SKM-1 (cell line): ENCODE results near the gene CCNY.

Experiments
- DNase-seq: peaks from one replicate; lab custom pipeline; 2025; ENCODE audit not compliant: unreplicated experiment; lab: John Stamatoyannopoulos, UW

The CCNY gene

DNA sequence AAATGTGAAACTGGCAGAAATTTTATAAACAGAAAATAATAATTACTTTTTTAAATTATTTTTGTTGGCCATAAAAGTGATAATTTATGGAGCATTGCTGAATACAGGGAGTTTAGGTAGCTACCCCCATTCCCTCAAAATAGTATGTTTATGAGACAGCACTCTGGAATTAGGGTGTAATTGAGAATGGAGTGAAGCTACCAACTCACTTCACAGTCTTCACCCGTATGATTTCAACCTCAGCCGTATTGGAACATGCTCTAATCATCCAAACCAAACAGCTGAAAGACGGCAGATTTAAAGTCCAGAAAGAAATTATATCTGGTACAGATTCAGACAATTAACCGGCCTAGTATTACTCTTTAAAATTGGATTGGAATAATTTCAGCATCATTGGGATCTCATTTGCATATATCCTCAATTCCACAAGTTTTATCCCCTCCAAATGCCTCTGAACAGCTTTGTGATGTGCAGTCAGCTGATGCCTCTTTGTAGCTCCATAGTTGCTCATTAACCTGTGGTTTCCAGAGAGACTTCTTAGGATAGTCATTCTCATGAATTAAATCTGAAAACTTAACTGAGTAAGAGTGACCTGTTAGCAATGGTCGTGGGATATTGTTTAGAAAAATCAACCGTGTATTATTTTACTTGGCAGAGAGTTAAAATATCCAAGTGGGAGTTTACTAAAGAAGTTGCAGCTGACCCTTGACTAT lies 209.7 kb downstream of the CCNY start:
- DNase-seq, result no peak

DNA sequence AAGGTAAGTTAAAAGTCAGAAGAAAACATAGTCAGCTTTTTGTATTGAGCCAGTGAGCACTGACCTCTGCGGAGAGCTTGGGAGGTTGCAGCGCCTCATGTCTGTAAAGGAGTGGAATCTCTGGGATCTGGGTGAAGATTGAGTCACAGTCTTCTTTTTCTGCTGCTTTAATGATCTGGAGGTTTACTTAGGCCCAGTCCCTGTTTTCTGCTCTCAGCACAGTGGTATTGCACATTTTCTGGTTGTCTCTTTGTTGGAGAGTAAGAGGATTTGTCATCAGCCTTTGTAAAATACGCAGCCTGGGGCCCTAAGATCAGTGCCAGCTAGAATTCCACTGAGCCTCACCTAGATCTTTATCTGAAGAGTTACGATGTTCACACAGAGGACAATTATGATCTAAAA lies 210.5 kb downstream of the CCNY start:
- DNase-seq, result no peak

DNA sequence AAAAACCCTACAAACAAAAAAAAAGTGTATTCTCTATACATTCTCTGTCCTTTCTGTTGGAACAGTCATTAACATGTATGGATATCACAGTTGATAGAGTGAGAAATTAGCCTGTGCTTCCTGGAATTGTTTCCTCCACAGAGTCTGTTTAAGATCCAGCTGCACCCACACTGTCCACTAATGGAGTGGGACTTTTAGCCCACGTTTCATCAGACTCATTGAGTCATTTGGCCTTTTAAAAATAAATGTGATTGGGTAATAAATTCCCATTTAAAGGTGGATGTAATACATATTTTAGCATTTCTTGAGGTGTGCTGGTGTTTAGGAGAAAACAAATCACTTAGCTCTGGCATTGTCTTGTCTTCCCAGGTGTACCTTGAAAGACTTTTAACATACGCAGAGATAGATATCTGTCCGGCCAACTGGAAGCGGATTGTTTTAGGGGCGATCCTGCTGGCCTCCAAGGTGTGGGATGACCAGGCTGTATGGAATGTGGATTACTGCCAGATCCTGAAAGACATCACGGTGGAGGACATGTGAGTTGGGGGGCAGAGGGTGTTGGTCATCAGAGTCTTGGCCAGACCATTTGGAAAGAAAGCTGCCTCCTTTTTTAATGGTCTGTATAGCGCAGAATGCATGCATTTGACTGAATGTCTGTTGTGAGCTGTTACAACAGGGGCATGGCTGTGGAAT lies 216.5 kb downstream of the CCNY start:
- no peak for DNase-seq

DNA sequence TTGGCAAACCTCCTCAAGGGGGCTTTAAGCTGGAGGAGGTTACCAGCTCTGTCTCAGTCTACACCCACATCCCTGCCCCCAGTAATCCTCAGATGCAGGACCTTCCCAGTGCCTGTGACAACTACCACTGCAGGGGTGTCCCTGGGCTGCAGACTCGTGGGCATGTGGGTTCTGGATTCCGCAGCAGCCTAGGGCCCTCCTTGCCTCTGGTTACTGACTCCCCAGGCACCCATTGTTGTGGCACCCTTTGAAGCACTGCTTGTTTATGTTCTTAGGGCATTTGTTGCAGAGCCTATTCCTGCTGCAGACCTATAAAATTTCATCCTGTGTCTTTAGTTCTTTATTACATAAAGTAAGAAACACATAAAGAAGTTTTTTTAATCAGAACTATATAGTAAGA lies 217.7 kb downstream of the CCNY start:
- DNase-seq, result no peak

DNA sequence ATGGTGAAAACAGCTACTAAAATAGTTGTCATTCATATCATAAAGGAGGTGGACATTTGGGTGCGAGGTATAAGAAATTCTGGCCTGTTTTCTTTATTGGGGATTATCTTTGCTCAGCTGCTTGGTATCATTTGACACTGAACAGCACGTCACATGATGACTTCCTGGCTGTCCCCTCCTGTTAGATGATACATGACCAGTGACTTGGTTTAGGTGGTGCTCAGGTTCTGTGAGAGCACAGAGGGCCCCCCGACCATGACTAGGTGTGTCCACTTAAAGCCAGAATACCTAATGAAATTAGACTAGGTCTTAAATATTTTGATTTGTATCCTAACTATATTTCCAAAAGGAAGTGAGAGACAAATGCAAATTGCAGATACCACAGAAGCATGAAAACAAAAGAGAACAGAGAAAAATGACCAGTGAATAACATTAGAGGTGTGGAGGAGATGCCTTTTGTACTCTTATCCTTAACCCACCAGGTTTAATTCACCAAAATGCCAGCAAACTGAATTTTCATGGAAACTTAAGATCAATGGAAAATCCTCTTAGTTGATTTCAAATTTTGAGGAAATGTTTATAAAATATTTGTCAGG lies 218.2 kb downstream of the CCNY start:
- no peak for DNase-seq

DNA sequence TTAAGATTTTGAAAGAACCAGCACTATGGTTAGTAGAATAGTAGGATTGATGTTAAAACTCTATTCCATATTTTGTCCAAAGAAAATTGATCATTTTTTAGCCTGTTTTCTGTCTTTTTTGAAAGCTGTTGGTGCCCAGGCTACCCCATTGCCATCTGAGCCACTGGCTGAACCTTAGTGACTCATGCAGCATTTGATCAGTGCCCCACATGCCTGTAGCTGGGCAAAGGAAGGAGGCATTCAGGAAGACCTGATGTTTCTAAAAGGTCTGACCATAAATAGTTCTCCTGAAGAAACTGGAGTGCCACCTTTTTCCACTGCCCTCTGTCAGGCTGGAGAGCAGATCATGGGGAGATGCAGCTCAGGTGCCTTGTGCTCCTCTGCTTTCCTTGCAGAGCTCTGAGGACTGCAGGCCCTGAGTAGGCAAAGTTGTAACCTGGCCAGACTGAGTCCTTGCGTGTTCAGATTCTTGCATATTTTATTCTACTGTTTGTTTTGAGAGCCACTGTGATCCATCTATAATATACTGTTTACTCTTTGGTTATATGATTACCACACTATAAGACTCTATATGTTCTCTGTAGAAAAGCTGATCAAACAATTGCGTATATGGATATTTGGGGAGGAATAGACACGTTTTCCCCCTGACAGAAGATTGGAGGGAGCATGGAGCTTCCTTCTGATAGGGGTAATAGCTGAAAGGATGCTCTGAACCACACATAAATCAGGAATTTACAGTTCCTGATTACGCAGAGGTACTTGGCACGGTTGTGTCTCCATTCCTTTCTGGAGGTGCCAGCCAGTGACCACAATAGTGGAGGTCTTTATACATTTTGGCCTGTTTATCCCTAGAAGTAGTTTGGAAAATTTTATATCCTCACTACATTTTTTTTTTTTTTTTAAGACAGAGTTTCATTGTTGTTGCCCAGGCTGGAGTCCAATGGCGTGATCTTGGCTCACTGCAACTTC lies 219.9 kb downstream of the CCNY start:
- DNase-seq, result no peak

DNA sequence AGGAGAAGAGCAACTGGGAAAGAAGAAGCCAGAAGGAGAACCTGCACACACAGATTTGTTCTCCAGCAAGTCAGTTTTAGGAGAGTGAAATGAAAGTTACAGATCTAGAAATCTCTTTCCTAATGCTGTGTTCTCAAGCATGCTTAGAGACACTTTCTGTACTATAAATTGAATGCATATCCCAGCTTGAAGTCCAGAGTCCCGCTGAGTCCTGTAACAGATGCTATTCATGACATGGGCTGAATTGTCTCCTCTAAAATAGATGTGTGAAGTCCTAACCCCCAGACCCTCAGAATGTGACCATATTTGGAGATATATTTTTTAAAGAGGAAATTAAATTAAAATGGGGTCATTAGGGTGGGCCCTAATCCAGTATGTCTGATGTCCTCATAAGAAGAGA lies 222.0 kb downstream of the CCNY start:
- no peak for DNase-seq

DNA sequence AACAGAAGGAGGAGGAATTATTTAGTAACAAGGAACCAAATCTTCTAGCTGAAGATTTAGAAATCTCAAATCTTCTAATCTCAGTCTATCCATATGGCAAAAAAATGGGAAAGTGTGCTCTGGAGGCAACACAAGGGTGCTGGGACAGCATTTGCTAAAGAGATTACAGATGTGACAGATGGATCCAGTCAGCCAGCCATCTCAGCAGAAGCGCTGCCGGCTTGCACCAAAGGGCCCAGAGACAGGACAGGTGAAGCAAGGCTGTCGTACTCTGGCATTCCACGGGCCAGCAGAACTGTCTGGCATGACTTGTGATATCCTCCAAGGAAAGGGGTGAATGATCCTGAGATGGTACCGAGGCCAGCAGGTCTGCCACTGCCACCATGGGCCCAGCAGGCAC lies 223.1 kb downstream of the CCNY start:
- DNase-seq, result no peak

DNA sequence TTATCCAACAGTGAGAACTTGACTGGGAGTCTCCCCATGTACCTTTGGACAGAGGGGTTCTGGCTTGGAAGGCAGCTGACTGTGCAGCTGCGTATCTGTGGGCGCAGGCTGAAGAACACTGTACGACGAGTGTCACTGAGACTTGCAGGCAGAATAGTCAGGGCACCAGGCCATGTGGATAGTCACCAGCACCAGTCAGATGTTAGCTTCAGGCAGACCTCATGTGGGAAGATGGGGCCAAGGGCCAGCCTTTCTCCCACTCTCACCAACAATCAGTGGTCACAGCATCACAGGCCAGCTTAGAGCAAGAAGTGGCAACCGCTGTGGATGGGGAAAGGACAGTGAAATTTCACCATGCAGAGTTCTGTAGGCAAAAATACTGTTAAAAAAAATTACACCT lies 225.4 kb downstream of the CCNY start:
- no peak for DNase-seq

DNA sequence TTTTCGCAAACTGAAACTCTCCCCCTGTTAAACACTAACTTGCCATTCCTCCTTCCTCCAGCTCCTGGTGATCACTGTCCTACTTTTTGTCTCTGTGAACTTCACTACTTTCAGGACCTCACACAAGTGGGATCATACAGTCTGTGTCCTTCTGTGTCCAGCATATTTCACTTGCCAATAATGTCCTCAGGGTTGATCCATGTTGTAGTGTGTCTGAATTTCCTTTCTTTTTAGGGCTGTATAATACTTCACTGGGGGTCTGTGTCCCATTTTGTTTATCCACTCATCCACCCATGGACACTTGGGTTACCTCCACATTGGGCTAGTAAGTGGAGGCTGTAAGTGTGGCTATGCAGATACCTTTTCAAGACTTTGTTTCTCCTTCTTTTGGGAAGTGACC lies 226.1 kb downstream of the CCNY start:
- no peak for DNase-seq

DNA sequence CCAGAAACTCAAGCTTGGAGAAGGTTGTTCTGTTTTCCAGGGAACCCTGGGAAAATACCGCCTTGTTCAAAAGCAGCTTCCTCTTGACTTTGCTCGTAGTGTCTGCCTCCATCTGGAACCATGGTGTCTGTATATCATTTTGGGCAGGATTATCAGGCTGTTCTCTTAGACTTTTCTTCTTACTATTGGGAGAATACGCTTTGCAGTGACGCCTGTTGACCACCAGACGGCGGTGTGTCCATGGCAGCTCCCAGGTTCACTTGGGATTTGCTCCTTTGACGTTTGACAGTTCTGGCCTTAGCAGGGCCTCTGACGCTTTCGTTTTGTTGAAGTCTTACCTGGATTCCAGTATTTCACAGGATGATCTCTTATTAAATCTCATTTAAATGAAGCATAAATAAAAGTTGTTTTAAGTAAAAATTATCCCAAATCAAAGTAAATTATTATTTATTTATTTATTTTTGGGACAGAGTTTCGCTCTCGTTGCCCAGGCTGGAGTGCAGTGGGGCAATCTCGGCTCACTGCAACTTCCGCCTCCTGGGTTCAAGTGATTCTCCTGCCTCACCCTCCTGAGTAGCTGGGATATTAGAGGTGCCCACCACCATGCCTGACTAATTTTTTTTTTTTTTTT lies 227.1 kb downstream of the CCNY start:
- DNase-seq, result no peak

DNA sequence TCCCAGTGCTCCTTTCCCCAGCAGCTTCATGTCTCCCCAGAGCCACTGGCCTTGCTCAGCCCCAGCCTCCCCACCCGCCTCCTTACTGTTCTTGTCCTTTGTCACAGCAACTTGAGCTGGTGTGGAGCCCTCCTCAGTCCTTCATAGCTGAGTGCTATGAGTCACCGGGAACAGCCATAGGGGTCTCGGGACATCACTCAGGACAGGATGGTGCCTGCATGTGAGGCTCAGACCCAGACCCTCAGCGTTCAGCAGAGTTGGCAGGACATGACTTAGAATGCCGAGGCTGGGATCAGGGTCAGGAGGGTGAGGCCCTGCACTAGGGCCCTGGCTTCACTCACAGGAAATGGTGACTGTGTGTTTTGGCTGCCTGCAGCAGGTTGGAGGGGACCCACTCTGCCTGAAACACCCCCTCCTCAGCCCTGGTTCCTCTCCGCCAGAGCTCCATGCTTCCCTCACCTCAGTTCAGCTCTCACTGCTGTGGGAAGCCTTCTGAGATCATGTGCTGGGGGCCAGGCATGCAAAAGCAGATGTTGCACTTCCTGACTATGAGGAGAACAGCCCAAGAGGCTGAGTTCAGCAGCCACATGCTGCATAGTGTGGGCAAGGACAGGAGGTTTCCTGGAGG lies 228.1 kb downstream of the CCNY start:
- DNase-seq, result no peak

DNA sequence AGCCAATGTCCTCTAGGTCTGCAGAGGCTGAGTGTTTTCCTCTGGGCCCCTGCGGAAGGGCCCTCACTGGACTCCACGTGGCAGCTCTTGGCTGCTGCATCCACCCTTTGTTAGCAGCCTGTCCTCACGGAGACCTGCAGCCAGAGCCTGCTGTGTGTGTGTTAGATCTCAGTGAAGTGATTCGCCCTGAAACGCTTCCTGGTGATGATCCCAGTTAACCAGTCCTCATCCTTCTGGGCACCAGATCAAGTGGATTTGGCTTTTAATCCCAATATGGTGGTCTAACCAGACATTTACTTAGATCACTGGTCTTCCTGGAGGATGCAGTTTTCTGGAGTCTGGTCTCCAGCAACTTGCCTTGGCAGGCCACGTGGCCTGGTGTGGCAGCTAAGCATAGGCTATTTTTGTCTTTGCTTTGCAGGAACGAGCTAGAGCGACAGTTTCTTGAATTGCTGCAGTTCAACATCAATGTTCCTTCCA lies 229.3 kb downstream of the CCNY start:
- DNase-seq, result no peak

DNA sequence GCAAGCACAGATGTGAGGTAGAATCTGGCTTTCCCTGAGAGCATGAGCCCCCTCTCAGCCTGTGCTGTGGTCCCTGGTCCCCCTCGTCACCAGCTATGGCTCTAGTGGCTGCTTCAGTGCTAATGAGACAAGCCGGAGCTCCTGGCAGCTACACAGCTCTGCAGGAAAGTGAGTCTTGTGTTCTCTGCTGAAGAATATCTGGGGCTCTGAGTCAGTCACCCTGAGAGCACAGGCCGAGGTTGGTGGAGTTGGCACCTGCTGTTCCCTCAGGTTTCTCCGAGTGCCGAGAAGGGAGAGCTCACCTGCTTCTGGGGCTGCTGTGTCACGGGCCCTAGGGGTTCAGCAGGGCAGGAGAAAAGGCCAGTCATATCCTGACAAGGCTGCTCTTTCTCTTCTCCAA lies 231.6 kb downstream of the CCNY start:
- no peak for DNase-seq

DNA sequence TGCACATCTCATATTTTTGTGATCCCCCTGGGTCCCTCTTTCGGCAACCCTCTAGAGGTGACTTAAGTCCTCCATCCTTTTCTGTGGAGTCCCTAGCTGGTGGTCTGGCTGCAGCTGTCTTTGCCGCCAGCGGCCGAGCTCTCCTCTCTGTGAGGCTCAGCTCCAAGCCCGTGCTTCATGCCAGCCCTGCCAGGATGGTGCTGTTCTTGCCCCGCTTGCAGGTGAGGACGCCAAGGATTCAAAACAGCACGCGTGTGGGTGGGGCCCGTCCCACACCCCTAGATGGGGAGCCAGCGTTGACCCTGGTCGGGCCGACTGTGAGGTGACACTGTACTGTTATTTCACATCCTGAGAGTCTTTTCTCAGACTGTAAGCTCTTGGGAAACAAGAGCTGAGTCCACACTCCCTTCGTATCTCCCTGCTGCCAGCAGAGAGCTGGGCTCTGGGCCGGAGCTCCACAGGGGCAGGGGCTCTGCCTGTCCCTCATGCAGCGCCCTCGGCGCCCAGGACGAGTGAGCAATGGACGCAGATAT lies 232.2 kb downstream of the CCNY start:
- DNase-seq, result no peak

DNA sequence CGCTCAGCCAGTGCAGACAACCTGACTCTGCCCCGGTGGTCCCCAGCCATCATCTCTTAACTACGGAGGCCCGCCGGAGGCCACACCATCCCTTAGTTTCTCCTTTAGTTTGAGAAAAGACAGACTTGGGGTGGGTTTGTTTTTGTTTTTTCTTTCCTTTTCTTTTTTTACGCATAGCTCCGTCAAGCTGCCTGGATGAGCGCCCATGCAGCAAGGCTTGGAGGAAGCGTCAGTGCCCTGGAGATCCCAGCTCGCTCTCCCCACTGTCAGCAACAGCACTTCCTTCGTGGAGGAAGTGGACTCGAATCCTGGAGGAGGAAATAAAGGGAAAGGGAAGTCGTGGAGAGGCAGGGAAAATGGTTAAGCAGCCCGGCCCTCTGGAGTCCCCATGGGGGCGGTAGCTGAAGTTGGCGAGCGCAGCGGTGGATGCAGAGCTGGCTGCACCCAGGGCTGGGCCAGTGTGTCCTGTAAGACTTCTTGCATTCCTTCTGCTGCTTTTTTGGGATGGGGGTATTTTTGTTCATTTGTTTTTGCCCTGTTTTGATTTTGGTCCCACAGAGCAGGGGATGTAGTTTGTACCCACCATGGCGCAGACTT lies 232.9 kb downstream of the CCNY start:
- no peak for DNase-seq

DNA sequence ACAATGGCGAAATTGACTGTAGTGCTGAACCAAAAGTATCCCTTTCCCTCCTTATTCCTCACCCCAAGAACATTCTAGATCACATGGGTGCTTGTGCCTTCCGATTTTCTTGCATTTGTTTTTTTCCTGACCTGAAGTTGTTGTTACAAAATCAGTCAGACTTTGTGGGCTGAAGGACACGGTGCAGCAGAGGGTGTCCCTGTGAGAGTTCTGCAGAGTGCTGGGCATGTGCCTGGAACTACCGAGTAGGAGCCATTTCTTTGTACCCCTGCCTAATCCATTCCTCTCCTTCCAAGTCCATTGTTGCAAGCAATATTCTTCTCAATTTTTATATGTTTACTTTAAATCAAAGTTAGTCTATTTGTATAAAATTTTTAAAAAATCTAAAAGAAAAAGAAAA lies 233.5 kb downstream of the CCNY start:
- DNase-seq, result no peak

DNA sequence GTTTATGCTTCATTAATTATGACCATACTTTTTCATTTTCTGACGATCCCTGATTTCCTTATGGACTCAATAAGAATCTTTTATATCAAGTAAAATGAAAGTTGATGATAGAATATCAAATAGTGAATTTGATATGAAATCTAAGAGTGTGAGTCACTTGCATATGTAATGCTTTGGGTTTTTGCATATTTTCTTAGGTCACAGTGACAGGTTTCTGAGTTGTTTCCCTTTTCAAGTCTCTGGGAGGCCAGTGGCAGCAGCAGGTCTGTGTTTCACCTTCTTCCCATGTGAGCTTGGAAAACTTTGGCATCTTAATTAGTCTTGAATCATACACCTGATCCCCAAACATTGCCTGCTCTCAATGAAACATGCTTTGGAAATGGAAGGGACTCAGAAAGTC lies 234.1 kb downstream of the CCNY start:
- no peak for DNase-seq

DNA sequence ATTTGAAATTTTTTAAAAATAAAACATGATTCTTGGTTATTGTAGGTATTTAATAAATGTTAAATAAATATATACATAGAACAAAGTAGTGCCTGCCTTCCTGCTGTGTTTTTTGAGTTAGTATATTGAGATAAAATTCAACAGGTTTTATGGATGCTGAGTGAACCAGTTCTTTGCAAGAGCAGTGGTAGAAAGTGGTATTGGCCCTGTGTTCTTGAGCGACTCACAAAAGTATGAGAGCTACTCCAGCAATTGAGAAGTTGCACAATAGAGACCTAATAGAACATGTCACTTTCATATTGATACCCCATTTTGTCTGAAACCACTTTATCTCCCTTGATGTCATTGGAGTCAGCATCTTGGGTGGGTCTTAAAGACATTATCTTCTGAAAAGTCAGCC lies 236.3 kb downstream of the CCNY start:
- DNase-seq, result no peak

DNA sequence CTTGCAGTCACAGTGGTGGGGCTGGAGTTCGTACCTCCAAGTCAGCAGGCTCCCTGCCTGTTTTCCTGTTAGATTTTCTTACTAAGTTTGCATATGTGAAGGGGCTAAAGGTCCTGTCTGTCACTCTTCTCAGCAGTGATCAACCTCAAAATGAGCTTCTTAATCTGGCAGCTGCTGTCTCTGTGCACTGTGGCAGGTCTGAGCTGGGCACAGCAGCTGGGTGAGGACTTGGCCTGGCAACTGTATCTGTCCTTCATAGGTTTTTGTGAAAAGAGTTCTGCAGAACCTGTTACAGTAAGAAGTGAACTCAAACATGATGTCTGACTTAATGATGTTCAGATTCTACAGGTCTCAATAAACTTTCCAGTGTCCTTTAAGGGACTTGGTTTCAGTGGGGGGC lies 237.5 kb downstream of the CCNY start:
- no peak for DNase-seq
